ACHN (cell line): ENCODE measurements around the gene MT3.
"Not testable (repeated sequence)": the region's sequence is repeated elsewhere in the genome, so short reads cannot be mapped to it uniquely, and the experiment has no call there.

Experiments
- DNase-seq: peaks from one replicate; pipeline ENCODE4 v3.0.0-alpha.2; 2015
- in situ Hi-C: cut with HindIII; loops from 2 replicates; pipeline ENCODE4 v1.10.0; 2017; ENCODE audit warnings: low sequenced_read_pairs, low pct_ligation_motif_present, low pct_unique_long_range_greater_than_20kb

MT3 gene

DNA sequence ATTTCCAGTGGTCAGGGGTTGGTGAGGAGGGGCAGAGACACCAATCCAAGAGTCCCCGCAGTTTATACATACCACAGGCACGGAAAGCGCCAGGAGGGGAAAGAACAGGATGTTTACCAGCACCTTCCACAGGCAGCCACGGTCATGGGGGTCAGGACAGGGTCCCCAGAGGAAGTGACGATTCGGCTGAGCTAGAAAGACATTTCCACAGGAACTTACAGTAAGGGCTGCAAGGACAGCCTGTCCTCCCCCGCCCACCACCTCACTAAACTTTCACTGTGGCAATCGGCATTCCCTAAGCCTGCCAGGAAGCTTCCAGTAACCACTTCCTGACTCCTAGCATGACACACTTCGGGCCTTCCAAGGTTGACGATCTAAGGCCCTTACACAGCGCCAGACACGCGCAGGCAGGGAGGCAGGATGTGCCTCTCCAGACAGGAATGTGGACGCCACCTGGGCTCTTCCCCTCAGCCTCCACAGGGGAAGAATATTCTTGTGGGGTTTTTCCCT lies 17.8 kb downstream of the MT3 start:
- in situ Hi-C loops, result no loop called here
- DNase-seq, result peak; percentile 99

DNA sequence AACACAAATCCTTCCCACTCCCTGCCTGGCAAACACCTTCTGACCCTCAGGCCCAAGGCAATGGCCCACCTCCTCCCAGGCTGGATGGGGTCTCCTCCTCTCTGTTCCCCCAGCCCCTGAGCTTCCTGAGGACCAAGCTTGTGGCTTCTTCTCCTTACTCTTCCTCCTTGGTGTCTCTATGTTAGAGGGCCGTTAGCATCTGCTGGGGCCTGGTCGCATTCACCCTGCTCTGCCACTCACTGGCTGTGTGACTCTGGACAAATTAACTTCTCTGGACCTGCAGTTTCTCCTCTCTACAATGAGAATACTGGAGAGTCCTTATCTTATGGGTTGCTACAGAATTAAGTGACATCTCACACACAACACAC lies 18.3 kb downstream of the MT3 start:
- DNase-seq, result no peak
- in situ Hi-C loops, result no loop called here

DNA sequence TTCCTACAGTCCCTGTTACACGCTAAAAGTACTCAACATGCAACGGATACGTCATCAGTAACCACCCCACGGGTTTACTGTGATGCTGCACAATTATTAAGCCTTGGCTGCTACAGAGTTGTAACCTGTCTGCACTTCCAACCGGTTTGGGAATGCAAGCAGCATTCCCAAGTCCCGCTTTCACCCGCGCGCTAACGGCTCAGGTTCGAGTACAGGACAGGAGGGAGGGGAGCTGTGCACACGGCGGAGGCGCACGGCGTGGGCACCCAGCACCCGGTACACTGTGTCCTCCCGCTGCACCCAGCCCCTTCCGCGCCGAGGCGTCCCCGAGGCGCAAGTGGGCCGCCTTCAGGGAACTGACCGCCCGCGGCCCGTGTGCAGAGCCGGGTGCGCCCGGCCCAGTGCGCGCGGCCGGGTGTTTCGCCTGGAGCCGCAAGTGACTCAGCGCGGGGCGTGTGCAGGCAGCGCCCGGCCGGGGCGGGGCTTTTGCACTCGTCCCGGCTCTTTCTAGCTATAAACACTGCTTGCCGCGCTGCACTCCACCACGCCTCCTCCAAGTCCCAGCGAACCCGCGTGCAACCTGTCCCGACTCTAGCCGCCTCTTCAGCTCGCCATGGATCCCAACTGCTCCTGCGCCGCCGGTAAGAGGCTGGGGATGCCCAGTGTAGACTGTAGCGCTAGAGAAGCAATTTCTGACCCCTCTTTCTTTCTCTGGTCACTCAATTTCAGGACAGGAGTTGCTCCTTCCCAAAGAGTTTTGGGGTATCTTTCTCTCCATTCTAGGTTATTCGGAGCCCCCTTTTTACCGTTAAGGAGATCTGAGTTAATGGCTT lies 18.9 kb downstream of the MT3 start, which contains the start of gene MT2A:
TSS of gene MT2A (plus strand) at position 542 of the 833 bp plus-strand sequence. CDS start at position 614, 72 bp downstream.
- peak; percentile 99 for DNase-seq
- in situ Hi-C loops, result no loop called here

DNA sequence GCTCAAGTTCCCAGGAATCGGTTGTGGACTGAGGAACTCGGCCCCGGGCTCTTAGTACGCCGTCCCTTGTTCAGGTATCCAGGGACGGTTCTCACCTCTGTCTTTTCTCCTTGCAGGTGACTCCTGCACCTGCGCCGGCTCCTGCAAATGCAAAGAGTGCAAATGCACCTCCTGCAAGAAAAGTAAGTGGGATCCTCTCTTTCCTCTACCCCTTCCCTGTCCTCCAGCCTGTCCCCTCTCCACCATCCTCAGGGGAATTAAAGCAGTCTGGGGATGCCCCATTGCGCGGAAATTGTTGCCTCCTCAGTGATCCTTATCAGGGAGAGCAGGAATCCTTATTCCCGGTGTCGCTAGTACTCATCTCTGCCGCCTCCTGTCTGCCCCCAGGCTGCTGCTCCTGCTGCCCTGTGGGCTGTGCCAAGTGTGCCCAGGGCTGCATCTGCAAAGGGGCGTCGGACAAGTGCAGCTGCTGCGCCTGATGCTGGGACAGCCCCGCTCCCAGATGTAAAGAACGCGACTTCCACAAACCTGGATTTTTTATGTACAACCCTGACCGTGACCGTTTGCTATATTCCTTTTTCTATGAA lies 19.6 kb downstream of the MT3 start:
- in situ Hi-C loops, result no loop called here
- DNase-seq, result no peak

DNA sequence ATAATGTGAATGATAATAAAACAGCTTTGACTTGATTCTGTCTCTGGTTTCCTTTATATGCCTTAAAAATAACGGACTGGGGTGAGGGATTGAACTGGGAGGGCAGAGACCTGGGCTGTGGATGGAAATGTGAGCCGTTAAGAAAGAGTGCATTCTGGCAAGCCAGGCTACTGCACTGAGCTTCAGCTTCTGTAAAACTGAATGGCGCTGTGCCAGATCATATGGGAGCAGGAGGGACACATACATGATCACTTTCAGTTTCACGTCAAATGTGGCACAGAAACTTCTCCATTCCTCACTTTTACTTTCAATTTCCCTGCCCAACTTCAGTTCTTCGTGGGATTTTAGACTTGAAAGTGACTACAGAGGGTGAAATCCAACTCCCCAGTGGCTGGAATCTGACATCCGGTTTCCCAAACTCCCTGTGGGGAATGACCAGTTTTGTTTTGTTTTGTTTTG lies 20.2 kb downstream of the MT3 start:
- in situ Hi-C loops, result no loop called here
- peak; percentile 84 for DNase-seq

DNA sequence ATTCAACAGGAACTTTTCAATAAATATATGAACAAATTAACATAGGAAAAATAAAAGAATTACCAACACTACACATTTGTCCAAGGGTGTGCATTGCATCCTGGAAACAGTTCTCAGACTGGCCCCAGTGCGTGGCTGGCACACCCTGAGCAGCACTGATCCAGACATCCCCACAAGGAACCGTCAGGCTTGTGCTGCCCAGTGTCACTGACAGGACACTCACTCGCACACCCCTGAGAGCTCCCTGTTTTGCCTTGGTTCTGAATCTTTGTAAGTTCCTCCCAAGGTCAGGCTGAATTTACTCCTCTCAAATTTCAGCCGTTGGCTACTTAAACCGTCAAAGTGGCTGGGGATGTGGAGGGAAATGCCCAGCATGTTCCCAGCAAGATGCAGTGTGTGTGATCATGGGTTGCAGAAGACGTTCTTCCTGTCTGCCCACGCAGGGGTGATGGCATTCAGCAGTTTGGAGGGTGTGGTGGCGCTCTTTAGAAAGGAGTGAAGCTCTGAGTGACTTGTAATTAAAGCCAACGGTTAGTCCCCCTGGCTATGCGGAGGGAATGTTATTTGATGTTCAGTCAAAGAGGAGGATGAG lies 20.8 kb downstream of the MT3 start:
- DNase-seq, result peak; percentile 87
- in situ Hi-C loops, result no loop called here

DNA sequence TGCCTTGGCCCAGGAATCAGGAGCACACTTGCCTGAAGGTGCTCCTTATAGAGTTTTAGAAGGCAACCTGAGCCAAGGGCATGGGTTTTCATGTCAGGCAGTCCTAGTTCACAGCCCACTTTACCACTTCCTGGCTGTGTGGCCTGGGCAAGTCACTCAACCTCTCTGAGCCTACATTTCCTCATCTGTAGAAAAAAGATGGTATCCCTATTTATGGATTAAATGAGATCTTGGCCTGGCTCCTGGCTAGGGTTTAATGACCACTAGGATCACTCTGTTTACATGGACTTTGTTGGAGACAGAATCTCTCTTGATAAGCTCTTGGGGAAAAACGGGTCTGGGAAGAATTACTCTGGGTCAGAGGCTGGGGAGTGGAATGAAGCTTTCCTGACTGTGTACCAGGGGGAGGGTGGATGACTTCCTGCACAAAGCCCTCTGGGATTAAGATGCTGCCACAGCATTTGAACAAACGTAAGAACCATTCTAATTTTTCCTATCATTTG lies 21.3 kb downstream of the MT3 start:
- in situ Hi-C loops, result no loop called here

DNA sequence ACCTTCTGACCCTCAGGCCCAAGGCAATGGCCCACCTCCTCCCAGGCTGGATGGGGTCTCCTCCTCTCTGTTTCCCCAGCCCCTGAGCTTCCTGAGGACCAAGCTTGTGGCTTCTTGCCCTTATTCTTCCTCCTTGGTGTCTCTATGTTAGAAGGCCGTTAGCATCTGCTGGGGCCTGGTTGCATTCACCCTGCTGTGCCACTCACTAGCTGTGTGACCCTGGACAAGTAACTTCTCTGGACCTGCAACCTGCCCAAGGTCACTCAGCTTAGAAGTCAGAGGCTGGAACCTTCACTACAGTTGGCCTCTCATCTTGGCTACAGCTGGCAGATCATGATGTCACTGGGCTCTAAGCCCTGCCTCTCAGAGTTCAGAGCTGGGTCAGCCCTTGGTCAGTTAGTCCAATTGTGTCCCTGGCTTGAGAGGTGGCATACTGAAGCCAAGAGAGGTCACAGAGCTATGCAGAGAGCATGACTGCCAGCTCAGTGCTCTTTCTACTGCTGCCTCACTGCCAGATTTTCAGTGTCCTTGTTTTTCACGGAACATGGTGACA lies 22.0 kb downstream of the MT3 start:
- in situ Hi-C loops, result no loop called here
- peak; percentile 87 for DNase-seq

More for the DNA sequence above, 21.3 kb downstream of the MT3 start:
- no peak for DNase-seq

DNA sequence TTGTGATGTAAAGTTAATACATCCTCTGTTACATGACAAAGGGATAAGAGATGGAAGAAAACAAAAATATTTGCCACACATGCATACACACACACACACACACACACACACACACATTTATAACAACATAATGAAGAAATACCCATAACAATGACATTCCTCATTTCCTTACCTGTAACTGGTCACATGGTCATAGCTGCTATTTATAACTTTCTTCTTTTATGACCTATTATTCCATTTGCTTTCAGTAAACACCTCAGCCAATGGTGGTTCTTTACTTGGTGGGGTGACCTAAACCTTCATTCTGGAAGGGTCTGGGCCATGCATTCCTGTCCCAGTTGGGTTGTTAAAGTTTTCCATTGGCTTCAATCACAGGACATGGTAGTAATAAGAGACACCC lies 24.4 kb downstream of the MT3 start:
- DNase-seq, result no peak
- in situ Hi-C loops, result no loop called here

DNA sequence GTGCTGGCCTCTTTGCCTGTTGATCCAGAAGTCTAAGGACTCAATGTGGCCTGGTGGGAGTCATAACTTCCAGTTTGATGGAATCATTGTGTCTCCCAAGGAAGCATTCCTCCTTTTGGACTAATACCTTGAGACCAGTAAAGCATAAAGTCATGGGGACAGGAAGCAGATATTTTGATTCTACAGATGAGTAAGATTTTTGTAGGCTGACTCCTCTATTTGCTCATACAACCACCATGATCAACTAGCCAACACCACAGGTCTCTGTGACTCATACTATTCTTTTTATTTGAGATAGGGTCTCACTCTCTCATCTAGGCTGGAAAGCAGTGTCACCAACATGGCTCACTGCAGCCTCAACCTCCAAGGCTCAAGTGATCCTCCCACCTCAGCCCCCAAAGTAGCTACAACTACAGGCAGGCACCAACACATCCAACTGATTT lies 25.2 kb downstream of the MT3 start:
- DNase-seq, result peak; percentile 97
- in situ Hi-C loops, result no loop called here

DNA sequence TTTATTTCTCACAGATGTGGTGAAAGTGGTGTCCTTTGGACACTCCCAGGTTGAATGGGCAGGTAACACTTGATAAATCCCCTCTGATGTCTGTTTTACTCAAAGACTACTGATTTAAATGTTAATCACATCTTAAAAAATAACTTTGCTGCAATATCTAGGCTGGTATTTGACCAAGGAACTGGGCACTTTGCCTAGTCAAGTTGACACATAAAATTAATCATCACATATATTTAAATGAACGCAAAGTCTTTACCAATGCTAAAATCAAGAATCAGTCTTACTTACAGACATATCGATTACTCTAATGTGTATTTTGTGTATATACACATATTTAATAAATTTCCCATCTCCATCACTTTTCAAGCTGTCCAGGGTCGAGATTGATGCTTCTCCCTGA lies 26.0 kb downstream of the MT3 start:
- DNase-seq, result no peak
- in situ Hi-C loops, result no loop called here

DNA sequence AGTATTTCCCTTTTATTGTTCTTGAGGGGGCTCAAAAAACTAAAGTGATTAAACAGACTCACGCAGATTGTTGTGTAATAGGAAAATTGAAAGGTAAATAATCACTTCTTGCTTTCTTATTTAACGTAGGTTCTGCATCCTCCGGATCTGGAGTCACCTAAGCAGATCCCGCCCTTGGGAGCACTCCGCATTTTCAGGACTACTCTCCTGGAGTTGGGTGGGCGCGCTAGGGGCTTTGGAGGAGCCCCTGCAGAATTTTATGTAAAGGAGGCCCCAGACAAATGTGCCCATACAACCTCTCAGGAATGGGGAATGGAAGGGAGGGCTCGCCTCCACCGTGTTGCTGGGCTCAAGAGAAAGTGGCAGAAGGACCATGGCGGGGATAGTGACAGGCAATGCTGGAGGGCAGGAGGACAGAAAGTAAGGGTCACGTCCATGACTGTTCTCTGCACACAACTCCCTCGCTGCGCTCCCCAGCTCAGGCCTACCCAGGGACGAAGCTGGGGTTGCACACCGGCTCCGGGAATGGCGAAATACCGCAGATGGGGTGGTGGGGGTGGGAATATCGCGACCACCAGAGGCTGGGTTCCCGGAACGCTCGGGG lies 27.4 kb downstream of the MT3 start:
- DNase-seq, result no peak
- in situ Hi-C loops, result no loop called here

DNA sequence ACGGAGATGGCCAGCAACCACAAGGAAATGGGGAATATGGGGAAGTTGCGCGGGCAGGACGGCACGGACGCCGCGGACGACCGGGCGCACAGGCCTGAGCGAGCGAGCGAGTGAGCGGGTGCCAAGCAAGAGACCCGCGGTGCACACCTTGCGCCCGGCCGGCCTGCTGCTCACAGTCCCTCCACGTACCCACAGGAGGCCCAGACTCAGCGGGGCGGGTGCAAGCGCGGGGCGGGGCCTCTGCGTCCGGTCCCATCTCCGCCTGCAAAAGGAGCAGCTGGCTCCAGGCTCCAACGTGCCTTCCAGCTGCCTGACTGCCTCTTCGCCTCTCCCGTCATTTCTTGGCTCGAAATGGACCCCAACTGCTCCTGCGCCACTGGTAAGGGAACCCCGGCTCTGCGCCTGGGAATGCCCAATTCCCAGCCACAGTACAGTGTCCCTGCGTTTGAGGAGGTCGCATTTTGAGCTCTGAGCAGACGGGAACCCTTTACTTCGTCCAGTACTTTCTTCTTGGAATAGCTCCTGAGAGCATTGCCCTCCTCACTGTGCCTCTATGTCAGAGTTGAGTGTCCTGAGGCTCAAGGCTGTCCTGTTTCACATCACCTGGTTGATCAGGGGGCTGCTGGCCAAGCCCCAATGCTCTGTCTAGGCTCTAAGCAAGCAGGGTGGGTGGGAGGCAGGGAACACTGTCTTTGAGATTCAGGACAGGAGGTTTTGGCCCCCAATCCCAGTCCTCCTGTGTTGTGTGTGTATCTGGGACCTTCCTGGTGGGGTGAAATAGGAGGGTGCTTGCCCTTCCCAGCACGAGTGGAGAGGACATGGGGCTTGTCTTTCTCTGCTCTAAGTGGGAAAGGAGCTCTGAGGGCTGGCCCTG lies 28.1 kb downstream of the MT3 start:
- in situ Hi-C loops, result no loop called here
- no peak for DNase-seq

DNA sequence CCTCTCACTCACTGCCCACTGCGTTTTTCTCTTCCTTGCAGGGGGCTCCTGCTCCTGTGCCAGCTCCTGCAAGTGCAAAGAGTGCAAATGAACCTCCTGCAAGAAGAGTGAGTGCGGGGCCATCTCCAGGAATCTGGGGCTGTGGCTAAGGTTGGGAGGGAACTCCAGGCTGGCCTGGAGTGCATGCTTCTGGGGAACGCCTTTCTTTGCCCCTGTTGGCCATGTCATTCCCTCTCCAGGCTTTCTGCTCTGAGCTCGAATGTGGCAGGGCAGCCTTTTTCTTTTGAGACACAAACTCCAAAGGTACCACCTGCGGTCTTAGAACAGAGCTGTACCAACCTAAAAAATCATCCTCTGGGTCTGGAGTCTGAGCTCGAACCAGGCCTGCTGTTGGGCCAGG lies 28.8 kb downstream of the MT3 start:
- DNase-seq, result no peak

DNA sequence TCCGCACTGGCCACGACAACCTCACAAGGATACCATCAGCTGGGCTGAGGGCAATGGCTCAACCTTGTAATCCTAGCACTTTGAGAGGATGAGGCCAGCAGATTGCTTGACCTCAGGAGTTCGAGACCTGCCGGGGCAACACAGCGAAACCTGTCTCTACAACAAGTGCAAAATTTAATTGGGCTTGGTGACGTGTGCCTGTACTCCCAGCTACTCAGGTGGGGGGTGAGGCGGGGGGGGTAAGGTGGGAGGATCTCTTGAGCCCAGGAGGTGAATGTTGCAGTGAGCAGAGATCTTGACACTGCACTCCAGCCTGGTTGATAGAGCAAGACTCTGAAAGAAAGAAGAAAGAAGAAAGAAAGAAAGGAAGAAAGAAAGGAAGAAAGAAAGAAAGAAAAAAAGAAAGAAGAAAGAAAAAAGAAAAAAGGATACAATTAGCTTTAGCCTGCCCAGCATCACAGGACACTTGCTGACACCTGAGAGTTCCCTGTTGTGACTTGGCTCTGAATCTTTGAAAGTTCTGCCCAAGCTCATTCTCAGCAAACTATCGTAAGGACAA lies 31.1 kb downstream of the MT3 start:
- in situ Hi-C loops, result no loop called here
- DNase-seq, result no peak

More for the DNA sequence above, 28.8 kb downstream of the MT3 start:
- in situ Hi-C loops, result no loop called here

DNA sequence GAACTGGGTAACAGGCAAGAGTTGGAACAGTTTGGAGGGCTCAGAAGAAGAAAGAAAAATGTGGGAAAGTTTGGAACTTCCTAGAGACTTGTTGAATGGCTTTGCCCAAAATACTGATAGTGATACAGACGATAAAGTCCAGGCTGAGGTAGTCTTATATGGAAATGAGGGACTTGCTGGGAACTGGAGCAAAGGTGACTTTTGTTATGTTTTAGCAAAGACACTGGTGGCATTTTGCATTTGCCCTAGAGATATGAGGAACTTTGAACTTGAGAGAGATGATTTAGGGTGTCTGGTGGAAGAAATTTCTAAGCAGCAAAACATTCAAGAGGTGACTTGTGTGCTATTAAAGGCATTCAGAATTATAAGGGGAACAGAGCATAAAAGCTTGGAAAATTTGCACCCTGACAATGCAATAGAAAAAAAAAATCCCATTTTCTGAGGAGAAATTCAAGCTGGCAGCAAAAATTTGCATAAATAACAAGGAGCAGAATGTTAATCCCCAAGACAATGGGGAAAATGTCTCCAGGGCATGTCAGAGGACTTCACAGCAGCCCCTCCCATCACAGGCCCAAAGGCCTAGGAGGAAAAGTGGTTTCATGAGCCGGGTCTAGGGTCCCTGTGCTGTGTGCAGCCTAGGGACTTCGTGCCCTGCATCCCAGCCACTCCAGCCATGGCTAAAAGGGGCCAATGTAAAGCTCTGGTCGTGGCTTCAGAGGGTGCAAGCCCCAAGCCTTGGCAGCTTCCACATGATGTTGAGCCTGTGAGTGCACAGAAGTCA lies 32.5 kb downstream of the MT3 start:
- DNase-seq, in situ Hi-C loops: not testable (repeated sequence)

DNA sequence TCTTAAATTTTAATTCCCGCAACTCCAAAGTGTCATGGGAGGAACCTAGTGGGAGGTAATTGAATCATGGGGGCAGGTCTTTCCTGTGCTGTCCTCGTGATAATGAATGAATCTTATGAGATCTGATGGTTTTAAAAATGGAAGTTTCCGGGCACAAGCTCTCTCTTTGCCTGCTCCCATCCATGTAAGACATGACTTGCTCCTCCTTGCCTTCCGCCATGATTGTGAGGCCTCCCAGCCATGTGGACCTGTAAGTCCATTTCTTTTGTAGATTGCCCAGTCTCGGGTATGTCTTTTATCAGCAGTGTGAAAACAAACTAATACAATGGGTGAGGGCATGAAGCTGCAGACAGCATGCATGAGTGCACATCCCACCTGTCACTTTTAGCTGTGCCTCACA lies 33.9 kb downstream of the MT3 start:
- in situ Hi-C loops, DNase-seq: not testable (repeated sequence)
